Bronchial epithelial cell (primary cell): Measurements from ENCODE around the gene REST. TPM values are rescaled to one million over a fixed set of nuclear protein-coding genes. Genes with fewer than 3 reads are reported as not detected.
A peak's percentile ranks its signal among the peaks of the same experiment; 100 is the strongest.

Experiments
- DNase-seq: peaks from one replicate; pipeline ENCODE4 v3.0.0-alpha.2; 2010; ENCODE audit warnings: low read depth
- FAIRE-seq: peaks from 2 replicates; lab custom pipeline; 2011; peaks lifted over from hg19 to GRCh38; lab: Jason Lieb, UNC
- H3K27me3 ChIP-seq: 2 replicates; pipeline ENCODE4 v1.5.1; 2011; ENCODE audit warnings: low read length; ENCODE audit not compliant: control insufficient read depth, insufficient read depth
- H3K36me3 ChIP-seq: 2 replicates; pipeline ENCODE4 v1.5.1; 2011; ENCODE audit warnings: low read length; ENCODE audit not compliant: control insufficient read depth, insufficient read depth
- H3K4me3 ChIP-seq: 2 replicates; pipeline ENCODE4 v1.5.1; 2011; ENCODE audit warnings: mild to moderate bottlenecking, low read depth, low read length, control low read depth
- total RNA-seq: library from RNA; depleted of rRNA; stranded (reverse); fragments of >200 nt; gene quantifications from 2 replicates; pipeline ENCODE4 v1.2.1, GENCODE V29; 2014
- TF ChIP-seq, protein P1 (sequence below): IDR thresholded peaks from 2 replicates; pipeline ENCODE4 v1.5.1; 2011; ENCODE audit warnings: mild to moderate bottlenecking, moderate library complexity, low read length, control low read depth, inconsistent platforms; ENCODE audit not compliant: insufficient read depth, severe bottlenecking

REST gene
- total RNA-seq, 1 donor from 2014 or later = 17.6 TPM

GRCh38 chr4:56981795-56982201 lies 74.1 kb downstream of the REST start:
- no peak overlapping the region for H3K4me3 ChIP-seq
- peak; percentile 29 for DNase-seq
- H3K27me3 ChIP-seq = no peaks in the 10 kb centered on the region
- no peak for FAIRE-seq
- peaks cover 2% of the 10 kb centered on the region for H3K36me3 ChIP-seq
- TF ChIP-seq, protein P1, sequence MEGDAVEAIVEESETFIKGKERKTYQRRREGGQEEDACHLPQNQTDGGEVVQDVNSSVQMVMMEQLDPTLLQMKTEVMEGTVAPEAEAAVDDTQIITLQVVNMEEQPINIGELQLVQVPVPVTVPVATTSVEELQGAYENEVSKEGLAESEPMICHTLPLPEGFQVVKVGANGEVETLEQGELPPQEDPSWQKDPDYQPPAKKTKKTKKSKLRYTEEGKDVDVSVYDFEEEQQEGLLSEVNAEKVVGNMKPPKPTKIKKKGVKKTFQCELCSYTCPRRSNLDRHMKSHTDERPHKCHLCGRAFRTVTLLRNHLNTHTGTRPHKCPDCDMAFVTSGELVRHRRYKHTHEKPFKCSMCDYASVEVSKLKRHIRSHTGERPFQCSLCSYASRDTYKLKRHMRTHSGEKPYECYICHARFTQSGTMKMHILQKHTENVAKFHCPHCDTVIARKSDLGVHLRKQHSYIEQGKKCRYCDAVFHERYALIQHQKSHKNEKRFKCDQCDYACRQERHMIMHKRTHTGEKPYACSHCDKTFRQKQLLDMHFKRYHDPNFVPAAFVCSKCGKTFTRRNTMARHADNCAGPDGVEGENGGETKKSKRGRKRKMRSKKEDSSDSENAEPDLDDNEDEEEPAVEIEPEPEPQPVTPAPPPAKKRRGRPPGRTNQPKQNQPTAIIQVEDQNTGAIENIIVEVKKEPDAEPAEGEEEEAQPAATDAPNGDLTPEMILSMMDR = no peak

DNA sequence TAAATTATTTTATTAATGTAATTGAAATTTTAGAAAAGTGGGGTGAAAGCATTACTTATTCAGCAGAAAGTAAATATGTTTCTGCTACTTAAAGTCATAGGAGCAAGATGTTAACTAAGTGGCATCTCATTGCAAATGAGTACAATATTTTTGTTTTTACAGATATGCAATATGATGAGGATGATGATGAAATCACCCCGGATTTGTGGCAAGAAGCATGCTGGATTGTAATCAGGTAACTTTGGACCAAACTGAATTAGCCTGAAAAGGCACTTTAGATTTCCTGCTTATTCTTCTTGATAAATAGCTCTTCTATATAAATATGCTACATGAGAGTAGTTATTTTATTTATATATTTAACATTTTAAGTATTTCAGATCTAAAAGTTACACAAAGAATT lies 78.5 kb downstream of the REST start:
- no peak for FAIRE-seq

GRCh38 chr4:56986952-56987351 lies 79.3 kb downstream of the REST start:
- peaks cover 4% of the 10 kb centered on the region for H3K36me3 ChIP-seq
- DNase-seq (no peak), FAIRE-seq (no peak)
- H3K27me3 ChIP-seq = no peaks in the 10 kb centered on the region
- TF ChIP-seq, protein P1 = no peak
- no peak overlapping the region for H3K4me3 ChIP-seq

More for the DNA sequence above, 78.5 kb downstream of the REST start:
- no peaks in the 10 kb centered on the region for H3K27me3 ChIP-seq
- TF ChIP-seq, protein P1 = no peak
- H3K4me3 ChIP-seq = no peak overlapping the region
- H3K36me3 ChIP-seq = peaks cover 2% of the 10 kb centered on the region
- DNase-seq = no peak

DNA sequence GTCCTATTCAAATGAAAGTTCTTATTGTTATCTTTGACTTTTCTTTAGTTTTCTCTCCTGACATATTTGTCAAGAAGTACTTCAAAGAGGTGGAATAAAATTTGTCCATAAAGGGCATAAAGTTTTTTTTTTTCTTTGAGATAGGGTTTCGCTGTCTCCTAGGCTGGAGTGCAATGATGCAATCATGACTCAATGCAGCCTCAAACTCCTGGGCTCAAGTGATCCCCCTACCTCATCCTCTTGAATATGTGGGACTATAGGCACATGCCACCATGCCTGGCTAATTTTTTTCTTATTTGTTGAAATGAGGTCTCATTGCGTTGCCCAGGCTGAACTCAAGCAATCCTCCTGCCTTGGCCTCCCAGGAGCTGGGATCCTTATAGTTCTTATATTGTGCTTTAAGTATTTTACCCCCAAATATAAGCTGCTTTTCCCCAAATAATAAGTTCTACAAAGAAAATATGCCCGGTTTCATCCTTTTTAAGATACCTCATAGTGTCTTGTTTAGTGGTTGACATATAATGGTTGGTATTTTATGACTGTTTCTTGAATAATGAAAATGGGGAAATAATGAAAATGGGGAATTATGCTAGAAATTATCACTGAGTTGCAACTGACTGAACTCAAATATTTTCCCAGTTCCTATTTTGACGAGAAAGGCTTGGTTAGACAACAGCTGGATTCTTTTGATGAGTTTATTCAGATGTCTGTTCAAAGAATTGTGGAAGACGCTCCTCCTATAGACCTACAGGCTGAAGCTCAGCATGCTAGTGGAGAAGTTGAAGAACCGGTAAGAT lies 82.6 kb downstream of the REST start:
- H3K27me3 ChIP-seq = no peaks in the 10 kb centered on the region
- FAIRE-seq = no peak
- TF ChIP-seq, protein P1 = no peak
- no peak overlapping the region for H3K4me3 ChIP-seq
- H3K36me3 ChIP-seq = peaks cover 6% of the 10 kb centered on the region
- DNase-seq = peak; percentile 66

- DNase-seq = no peak
- no peaks in the 10 kb centered on the region for H3K27me3 ChIP-seq
- H3K36me3 ChIP-seq = peaks cover 16% of the 10 kb centered on the region
- TF ChIP-seq, protein P1 = no peak
- FAIRE-seq = no peak
- no peak overlapping the region for H3K4me3 ChIP-seq
Measured at GRCh38 chr4:56995525-56995924, 87.8 kb downstream of the REST start.
